HEK293 (cell line): ENCODE results near the gene GSS.

ENCODE experiments used
- CTCF ChIA-PET: fragments of 350-600 bp; formaldehyde crosslinking; extraction: SDS; loops from one replicate; lab custom pipeline; 2021; ENCODE audit warnings: antibody characterized with exemption; lab: Yijun Ruan, JAX
- POLR2A ChIA-PET: fragments of 300-600 bp; formaldehyde crosslinking; extraction: SDS; loops from one replicate; lab custom pipeline; 2020; ENCODE audit warnings: antibody characterized with exemption, inconsistent platforms; lab: Yijun Ruan, JAX
- H3K27ac ChIP-seq: fragments of 200-500 bp; sonication (Bioruptor generic); 2 replicates; pipeline ENCODE4 v1.5.1; 2014; ENCODE audit warnings: low read depth, low read length, control low read depth, inconsistent platforms; ENCODE audit errors: extremely low read depth
- H3K36me3 ChIP-seq, 2 experiments: fragments of 200-500 bp in 1 of 2; sonication (Bioruptor generic) in 1 of 2; 1 replicate in 1 of 2; 2 replicates in 1 of 2; pipeline ENCODE4 v1.5.1; 2014 to 2017; ENCODE audit warnings: inconsistent platforms in 2 of 2, low read length in 2 of 2; ENCODE audit not compliant: control insufficient read depth in 2 of 2, insufficient read depth in 1 of 2
- H3K4me1 ChIP-seq: fragments of 200-500 bp; sonication (Bioruptor generic); 2 replicates; pipeline ENCODE4 v1.5.1; 2014; ENCODE audit warnings: mild to moderate bottlenecking, low read length, inconsistent platforms; ENCODE audit not compliant: control insufficient read depth, insufficient read depth
- H3K4me3 ChIP-seq: 2 replicates; pipeline ENCODE4 v1.5.1; 2011; ENCODE audit warnings: low read depth, mild to moderate bottlenecking, control low read depth, low read length, moderate library complexity
- H3K9me3 ChIP-seq: fragments of 200-500 bp; sonication (Bioruptor generic); 2 replicates; pipeline ENCODE4 v1.5.1; 2014; ENCODE audit warnings: low read depth, low read length, inconsistent platforms; ENCODE audit not compliant: control insufficient read depth, insufficient read depth
- HOXC10 ChIP-seq: sonication (generic); formaldehyde crosslinking; IDR thresholded peaks from 2 replicates; pipeline ENCODE4 v1.8.1; 2023; ENCODE audit warnings: mild to moderate bottlenecking, missing genetic modification reagents
- KLF1 ChIP-seq: fragments of 450-650 bp; formaldehyde crosslinking; IDR thresholded peaks from 2 replicates; pipeline ENCODE4 v1.5.1; 2016; ENCODE audit warnings: missing biosample characterization, missing genetic modification characterization
- PRDM1 ChIP-seq: fragments of 450-650 bp; formaldehyde crosslinking; IDR thresholded peaks from 2 replicates; pipeline ENCODE4; 2016; ENCODE audit warnings: missing biosample characterization, missing genetic modification characterization
- ZNF155 ChIP-seq: fragments of 450-650 bp; formaldehyde crosslinking; IDR thresholded peaks from 2 replicates; pipeline ENCODE4 v1.5.1; 2016; ENCODE audit warnings: missing biosample characterization, missing genetic modification characterization
- ZNF169 ChIP-seq: fragments of 450-650 bp; formaldehyde crosslinking; IDR thresholded peaks from 2 replicates; pipeline ENCODE4 v1.5.1; 2016; ENCODE audit warnings: missing biosample characterization, missing genetic modification characterization
- ZNF350 ChIP-seq: fragments of 450-650 bp; formaldehyde crosslinking; IDR thresholded peaks from 2 replicates; pipeline ENCODE4 v1.5.0; 2017; ENCODE audit warnings: missing biosample characterization, mild to moderate bottlenecking, missing genetic modification characterization
- ZNF529 ChIP-seq: fragments of 450-650 bp; formaldehyde crosslinking; IDR thresholded peaks from 2 replicates; pipeline ENCODE4 v1.5.1; 2017; ENCODE audit warnings: missing genetic modification characterization, missing biosample characterization; ENCODE audit not compliant: insufficient replicate concordance
- ZNF585B ChIP-seq: fragments of 450-650 bp; formaldehyde crosslinking; IDR thresholded peaks from 2 replicates; pipeline ENCODE4 v1.5.1; 2016; ENCODE audit warnings: missing biosample characterization, missing genetic modification characterization
- ZNF660 ChIP-seq: fragments of 450-650 bp; IDR thresholded peaks from 2 replicates; pipeline ENCODE4 v1.5.1; 2018; ENCODE audit warnings: missing biosample characterization, mild to moderate bottlenecking, missing genetic modification characterization
- ZNF664 ChIP-seq: fragments of 450-650 bp; formaldehyde crosslinking; IDR thresholded peaks from 2 replicates; pipeline ENCODE4 v1.5.1; 2016; ENCODE audit warnings: missing biosample characterization, missing genetic modification characterization
- ZNF670 ChIP-seq: fragments of 450-650 bp; formaldehyde crosslinking; IDR thresholded peaks from 2 replicates; pipeline ENCODE4 v1.5.1; 2016; ENCODE audit warnings: missing biosample characterization, missing genetic modification characterization, low read depth
- ZNF768 ChIP-seq: fragments of 450-650 bp; formaldehyde crosslinking; IDR thresholded peaks from 2 replicates; pipeline ENCODE4 v1.5.1; 2018; ENCODE audit warnings: missing biosample characterization, mild to moderate bottlenecking, missing genetic modification characterization
- TF ChIP-seq, protein P1 (sequence below): fragments of 450-650 bp; formaldehyde crosslinking; conservative IDR thresholded peaks from 2 replicates; pipeline ENCODE4 v1.5.1; 2016; ENCODE audit warnings: low read depth, missing biosample characterization, missing genetic modification characterization
- TF ChIP-seq, protein P2 (sequence below): fragments of 450-650 bp; IDR thresholded peaks from 2 replicates; pipeline ENCODE4 v1.5.1; 2018; ENCODE audit warnings: missing biosample characterization, missing genetic modification characterization
- TF ChIP-seq, protein P3 (sequence below): fragments of 450-650 bp; formaldehyde crosslinking; IDR thresholded peaks from 2 replicates; pipeline ENCODE4 v1.5.1; 2016; ENCODE audit warnings: missing biosample characterization, missing genetic modification characterization
- TF ChIP-seq, protein P4 (sequence below): fragments of 450-650 bp; IDR thresholded peaks from 2 replicates; pipeline ENCODE4 v1.5.1; 2018; ENCODE audit warnings: missing biosample characterization, mild to moderate bottlenecking, missing genetic modification characterization
- TF ChIP-seq, protein P5 (sequence below): fragments of 450-650 bp; formaldehyde crosslinking; IDR thresholded peaks from 2 replicates; pipeline ENCODE4 v1.5.1; 2016; ENCODE audit warnings: missing biosample characterization, missing genetic modification characterization

GSS gene

DNA sequence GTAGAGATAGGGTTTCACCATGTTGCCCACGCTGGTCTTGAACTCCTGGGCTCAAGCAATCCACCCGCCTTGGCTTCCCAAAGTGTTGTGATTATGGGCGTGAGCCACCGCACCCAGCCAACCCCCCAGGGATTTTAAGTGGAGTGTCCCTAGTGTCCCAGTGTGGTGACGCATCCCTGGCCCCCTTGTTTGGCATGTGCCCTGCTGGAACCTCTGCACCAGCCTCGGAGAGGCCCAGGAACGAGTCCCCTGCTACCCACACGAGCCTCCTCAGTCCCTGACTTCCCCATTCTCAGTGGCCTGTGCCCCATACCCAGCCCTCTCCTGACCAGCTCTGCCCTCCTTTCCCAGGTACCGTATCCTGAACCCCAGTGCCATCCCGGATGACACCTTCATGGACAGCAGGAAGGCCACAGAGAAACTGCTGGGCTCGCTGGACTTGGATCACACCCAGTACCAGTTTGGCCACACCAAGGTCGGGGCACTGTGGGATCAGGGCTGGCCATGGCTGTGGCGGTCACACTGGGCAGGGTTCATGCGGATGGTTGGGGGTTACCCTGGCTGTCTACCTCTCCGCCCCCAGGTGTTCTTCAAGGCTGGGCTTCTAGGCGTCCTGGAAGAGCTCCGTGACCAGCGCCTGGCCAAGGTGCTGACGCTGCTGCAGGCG is 37.3 kb upstream of the GSS start:
- no peak for TF ChIP-seq ZNF768 (tag by site-specific recombination)
- TF ChIP-seq, protein P1, sequence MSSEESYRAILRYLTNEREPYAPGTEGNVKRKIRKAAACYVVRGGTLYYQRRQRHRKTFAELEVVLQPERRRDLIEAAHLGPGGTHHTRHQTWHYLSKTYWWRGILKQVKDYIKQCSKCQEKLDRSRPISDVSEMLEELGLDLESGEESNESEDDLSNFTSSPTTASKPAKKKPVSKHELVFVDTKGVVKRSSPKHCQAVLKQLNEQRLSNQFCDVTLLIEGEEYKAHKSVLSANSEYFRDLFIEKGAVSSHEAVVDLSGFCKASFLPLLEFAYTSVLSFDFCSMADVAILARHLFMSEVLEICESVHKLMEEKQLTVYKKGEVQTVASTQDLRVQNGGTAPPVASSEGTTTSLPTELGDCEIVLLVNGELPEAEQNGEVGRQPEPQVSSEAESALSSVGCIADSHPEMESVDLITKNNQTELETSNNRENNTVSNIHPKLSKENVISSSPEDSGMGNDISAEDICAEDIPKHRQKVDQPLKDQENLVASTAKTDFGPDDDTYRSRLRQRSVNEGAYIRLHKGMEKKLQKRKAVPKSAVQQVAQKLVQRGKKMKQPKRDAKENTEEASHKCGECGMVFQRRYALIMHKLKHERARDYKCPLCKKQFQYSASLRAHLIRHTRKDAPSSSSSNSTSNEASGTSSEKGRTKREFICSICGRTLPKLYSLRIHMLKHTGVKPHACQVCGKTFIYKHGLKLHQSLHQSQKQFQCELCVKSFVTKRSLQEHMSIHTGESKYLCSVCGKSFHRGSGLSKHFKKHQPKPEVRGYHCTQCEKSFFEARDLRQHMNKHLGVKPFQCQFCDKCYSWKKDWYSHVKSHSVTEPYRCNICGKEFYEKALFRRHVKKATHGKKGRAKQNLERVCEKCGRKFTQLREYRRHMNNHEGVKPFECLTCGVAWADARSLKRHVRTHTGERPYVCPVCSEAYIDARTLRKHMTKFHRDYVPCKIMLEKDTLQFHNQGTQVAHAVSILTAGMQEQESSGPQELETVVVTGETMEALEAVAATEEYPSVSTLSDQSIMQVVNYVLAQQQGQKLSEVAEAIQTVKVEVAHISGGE (tag by site-specific recombination) = no peak
- TF ChIP-seq, protein P2, sequence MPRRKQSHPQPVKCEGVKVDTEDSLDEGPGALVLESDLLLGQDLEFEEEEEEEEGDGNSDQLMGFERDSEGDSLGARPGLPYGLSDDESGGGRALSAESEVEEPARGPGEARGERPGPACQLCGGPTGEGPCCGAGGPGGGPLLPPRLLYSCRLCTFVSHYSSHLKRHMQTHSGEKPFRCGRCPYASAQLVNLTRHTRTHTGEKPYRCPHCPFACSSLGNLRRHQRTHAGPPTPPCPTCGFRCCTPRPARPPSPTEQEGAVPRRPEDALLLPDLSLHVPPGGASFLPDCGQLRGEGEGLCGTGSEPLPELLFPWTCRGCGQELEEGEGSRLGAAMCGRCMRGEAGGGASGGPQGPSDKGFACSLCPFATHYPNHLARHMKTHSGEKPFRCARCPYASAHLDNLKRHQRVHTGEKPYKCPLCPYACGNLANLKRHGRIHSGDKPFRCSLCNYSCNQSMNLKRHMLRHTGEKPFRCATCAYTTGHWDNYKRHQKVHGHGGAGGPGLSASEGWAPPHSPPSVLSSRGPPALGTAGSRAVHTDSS (tag by site-specific recombination) = no peak
- peak; percentile 33; the same call in 1 of the 2 replicates for TF ChIP-seq KLF1 (tag by site-specific recombination)
- no peak for TF ChIP-seq PRDM1 (tag by site-specific recombination)
- no peak for TF ChIP-seq HOXC10
- TF ChIP-seq, protein P3, sequence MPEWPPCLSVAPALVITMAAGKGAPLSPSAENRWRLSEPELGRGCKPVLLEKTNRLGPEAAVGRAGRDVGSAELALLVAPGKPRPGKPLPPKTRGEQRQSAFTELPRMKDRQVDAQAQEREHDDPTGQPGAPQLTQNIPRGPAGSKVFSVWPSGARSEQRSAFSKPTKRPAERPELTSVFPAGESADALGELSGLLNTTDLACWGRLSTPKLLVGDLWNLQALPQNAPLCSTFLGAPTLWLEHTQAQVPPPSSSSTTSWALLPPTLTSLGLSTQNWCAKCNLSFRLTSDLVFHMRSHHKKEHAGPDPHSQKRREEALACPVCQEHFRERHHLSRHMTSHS (tag by site-specific recombination) = no peak
- no peaks in the 10 kb centered on the region for H3K4me1 ChIP-seq
- no peaks in the 10 kb centered on the region for H3K9me3 ChIP-seq
- H3K27ac ChIP-seq = no peak overlapping the region
- ChIA-PET CTCF (interaction anchor here (0.6 to 1.7 kb wide), 2 partner anchors 119 to 410 kb away, joined by 3 to 5 read pairs; no protein-coding TSS in a partner anchor), POLR2A (no interaction called here)
- no peak overlapping the region for H3K4me3 ChIP-seq
- peaks cover 0 to 44% of the 10 kb centered on the region in 2 experiments; a peak in 1 of 3 replicates for H3K36me3 ChIP-seq

DNA sequence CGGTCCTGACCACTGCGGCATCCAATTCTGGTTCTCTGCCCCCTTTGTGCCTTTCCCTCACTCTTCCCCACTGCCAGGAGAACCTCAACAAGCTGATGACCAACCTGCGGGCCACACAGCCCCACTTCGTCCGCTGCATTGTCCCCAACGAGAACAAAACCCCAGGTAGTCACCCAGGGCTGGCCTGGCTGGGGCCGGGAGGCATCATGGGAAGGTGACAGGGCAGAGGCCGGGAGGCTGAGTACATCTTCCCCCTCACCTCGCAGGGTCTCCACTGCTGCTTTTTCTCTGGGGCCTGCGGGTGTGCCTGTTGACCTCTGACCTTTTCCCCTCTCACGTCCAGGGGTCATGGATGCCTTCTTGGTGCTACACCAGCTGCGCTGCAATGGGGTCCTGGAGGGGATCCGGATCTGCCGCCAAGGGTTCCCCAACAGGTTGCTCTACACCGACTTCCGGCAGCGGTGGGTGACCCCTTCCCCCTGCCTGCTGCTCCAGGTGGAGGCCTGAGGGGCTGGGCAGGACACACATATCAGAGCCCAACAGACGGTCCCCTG is 35.1 kb upstream of the GSS start:
- ChIA-PET CTCF (no interaction called here), POLR2A (no interaction called here)
- Histone ChIP-seq H3K27ac (no peak overlapping the region), H3K9me3 (no peaks in the 10 kb centered on the region), H3K4me3 (no peak overlapping the region), H3K36me3 (peaks cover 0 to 28% of the 10 kb centered on the region in 2 experiments; a peak in 1 of 3 replicates), H3K4me1 (no peaks in the 10 kb centered on the region)
- TF ChIP-seq ZNF670 (tag by site-specific recombination) (no peak), ZNF169 (no peak), ZNF660 (tag by site-specific recombination) (no peak), ZNF529 (no peak), ZNF585B (no peak), ZNF155 (tag by site-specific recombination) (no peak), ZNF350 (tag by site-specific recombination) (no peak), ZNF664 (tag by site-specific recombination) (no peak)
- TF ChIP-seq, protein P4, sequence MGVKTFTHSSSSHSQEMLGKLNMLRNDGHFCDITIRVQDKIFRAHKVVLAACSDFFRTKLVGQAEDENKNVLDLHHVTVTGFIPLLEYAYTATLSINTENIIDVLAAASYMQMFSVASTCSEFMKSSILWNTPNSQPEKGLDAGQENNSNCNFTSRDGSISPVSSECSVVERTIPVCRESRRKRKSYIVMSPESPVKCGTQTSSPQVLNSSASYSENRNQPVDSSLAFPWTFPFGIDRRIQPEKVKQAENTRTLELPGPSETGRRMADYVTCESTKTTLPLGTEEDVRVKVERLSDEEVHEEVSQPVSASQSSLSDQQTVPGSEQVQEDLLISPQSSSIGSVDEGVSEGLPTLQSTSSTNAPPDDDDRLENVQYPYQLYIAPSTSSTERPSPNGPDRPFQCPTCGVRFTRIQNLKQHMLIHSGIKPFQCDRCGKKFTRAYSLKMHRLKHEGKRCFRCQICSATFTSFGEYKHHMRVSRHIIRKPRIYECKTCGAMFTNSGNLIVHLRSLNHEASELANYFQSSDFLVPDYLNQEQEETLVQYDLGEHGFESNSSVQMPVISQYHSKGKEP = no peak
- TF ChIP-seq, protein P5, sequence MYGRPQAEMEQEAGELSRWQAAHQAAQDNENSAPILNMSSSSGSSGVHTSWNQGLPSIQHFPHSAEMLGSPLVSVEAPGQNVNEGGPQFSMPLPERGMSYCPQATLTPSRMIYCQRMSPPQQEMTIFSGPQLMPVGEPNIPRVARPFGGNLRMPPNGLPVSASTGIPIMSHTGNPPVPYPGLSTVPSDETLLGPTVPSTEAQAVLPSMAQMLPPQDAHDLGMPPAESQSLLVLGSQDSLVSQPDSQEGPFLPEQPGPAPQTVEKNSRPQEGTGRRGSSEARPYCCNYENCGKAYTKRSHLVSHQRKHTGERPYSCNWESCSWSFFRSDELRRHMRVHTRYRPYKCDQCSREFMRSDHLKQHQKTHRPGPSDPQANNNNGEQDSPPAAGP (tag by site-specific recombination) = no peak
